GM19372 (cell line): Measurements from ENCODE around the gene KCNG2.

Experiments used
- ATAC-seq: cut with Tn5 transposase; IDR thresholded peaks from one replicate; pipeline ENCODE4 v1.9.1; 2021; ENCODE audit warnings: mild to moderate bottlenecking, low read depth, moderate library complexity; ENCODE audit not compliant: unreplicated experiment

KCNG2 gene

GRCh38 chr18:79784071-79784913 lies 13.4 kb upstream of the KCNG2 start:
- ATAC-seq: no peak

GRCh38 chr18:79784965-79785770 lies 12.6 kb upstream of the KCNG2 start:
- no peak for ATAC-seq

- no peak for ATAC-seq
Observed at GRCh38 chr18:79785831-79786230, 11.9 kb upstream of the KCNG2 start.

- no peak for ATAC-seq
Observed at GRCh38 chr18:79786304-79786703, 11.4 kb upstream of the KCNG2 start.

GRCh38 chr18:79786786-79787526 lies 10.8 kb upstream of the KCNG2 start:
- no peak for ATAC-seq

GRCh38 chr18:79787527-79787864 lies 10.2 kb upstream of the KCNG2 start:
- ATAC-seq: no peak

- no peak for ATAC-seq
Observed at GRCh38 chr18:79787865-79788733, 9.6 kb upstream of the KCNG2 start.

GRCh38 chr18:79788734-79789085 lies 9.0 kb upstream of the KCNG2 start:
- no peak for ATAC-seq

GRCh38 chr18:79789091-79789891 lies 8.4 kb upstream of the KCNG2 start:
- no peak for ATAC-seq

GRCh38 chr18:79789901-79790890 lies 7.5 kb upstream of the KCNG2 start:
- no peak for ATAC-seq

- ATAC-seq: no peak
Observed at GRCh38 chr18:79790996-79791972, 6.5 kb upstream of the KCNG2 start.

GRCh38 chr18:79792096-79792987 lies 5.4 kb upstream of the KCNG2 start:
- ATAC-seq: no peak

GRCh38 chr18:79792988-79793355 lies 4.8 kb upstream of the KCNG2 start:
- no peak for ATAC-seq

GRCh38 chr18:79794846-79795245 lies 2.9 kb upstream of the KCNG2 start:
- no peak for ATAC-seq

- no peak for ATAC-seq
Observed at GRCh38 chr18:79795446-79795845, 2.3 kb upstream of the KCNG2 start.

- ATAC-seq: no peak
Observed at GRCh38 chr18:79796016-79796415, 1.7 kb upstream of the KCNG2 start.
